Superior temporal gyrus (tissue), 1 donor: Measurements from ENCODE around the gene SATL1.
"Not testable (repeated sequence)": the region's sequence is repeated elsewhere in the genome, so short reads cannot be mapped to it uniquely, and the experiment has no call there.

Experiments
- DNase-seq: peaks from one replicate; pipeline ENCODE4 v3.0.0-alpha.2; 2016; ENCODE audit errors: extremely low spot score

The SATL1 gene

DNA sequence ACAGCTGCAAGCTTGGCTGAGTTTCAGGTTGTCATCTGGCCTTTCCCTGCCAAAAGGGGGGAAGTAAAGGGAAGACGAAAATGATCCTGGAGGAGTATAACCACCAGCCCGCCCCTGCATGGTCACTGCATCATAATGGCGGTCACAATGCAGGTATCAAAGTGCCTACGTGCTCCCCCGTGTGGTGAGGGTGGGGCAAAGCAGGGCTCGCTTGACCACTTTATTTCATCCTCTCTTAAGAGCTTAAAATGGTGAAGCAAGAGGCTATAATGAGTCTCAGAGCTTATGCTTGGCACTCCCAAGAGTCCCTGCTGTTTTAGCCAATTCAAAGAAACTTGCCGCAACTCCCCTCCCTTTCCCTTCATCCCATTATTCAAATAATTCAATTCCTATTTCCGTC, 134.3 kb downstream of the SATL1 start:
- DNase-seq: no peak

GRCh38 chrX:85108165-85108564, 135.4 kb downstream of the SATL1 start:
- no peak for DNase-seq

DNA sequence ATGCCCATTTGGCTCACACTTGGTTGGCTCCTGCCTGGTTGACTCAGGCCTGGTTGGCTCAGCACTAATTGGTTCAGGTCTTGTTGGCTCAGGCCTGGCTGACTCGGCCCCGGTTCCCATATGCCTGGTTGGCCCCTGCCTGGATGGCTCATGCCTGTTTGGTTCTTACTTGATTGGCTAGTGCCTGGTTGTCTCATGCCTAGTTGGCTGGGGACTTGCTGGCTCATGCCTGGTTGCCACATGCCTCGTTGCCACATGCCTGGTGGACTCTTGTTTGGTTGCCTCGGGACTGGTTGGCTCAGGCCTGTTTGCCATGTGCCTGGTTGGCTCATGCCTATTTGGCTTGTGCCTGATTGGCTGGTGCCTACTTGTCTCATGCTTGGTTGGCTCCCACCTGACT, 136.2 kb downstream of the SATL1 start:
- no peak for DNase-seq

DNA sequence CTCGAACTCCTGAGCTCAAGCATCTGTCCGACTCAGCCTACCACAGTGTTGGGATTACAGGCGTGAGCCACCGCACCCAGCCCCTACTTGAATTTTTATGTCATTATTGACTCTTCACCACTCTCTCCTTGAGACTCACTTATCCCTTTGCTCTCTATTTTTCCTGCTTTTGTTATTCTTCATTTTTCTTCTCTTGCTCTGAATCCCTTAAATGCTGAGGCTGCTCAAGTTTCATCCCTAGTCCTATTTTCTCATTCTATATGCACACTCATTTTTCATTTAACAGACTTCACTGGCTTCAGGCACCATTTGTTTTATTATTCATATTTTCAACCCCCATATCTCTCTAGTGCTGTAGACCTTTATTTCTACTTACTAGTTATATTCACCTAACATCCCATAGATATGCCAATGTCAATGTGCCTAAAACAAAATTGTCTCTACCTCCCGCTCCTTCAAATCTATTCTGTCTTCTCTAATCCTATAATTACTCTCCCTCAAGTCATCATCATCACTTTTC, 154.2 kb downstream of the SATL1 start:
- DNase-seq: no peak

GRCh38 chrX:85084770-85085393, 158.7 kb downstream of the SATL1 start:
- peak; percentile 40 for DNase-seq

DNA sequence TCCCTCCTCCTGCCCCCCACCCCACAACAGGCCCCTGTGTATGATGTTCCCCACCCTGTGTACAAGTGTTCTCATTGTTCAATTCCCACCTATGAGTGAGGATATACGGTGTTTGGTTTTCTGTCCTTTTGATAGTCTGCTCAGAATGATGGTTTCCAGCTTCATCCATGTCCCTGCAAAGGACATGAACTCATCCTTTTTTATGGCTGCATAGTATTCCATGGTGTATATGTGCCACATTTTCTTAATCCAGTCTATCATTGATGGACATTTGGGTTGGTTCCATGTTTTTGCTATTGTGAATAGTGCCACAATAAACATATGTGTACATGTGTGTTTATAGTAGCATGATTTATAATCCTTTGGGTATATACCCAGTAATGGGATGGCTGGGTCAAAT, 166.3 kb downstream of the SATL1 start:
- DNase-seq: not testable (repeated sequence)

- DNase-seq: no peak
Measured at GRCh38 chrX:85065512-85066198, 177.9 kb downstream of the SATL1 start.

DNA sequence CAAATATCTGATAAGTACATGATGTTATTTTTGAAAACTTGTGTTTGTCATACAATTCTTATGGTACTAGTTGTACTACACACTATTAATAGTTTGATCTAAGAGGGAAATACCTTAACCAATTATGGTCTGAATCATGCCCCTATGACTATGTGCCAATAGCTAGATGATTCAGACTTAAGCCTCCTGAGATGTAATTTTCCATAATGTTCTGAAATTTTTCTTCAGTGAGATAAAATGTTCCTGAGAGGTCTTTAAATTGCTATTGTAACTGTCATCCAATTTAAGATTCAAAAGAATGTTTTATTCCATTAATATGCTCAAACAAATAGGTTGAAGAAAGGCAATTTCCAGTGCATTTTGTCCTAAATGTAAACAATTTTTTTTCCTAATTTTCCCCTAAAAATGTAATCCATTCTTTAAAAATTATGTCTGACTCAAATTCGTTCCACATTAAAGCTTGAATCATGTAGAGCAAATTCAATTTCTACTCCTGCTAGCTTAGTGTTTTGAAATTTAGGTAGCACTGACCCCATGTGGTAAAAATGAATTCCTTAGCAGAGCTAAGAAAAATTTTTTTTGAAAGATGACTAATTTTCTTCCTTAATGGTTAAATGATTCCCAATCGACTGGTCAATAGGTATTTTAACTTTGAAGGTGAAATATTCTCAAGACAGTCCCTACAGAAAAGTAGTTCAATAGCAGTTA, 190.8 kb downstream of the SATL1 start:
- peak; percentile 26 for DNase-seq

DNA sequence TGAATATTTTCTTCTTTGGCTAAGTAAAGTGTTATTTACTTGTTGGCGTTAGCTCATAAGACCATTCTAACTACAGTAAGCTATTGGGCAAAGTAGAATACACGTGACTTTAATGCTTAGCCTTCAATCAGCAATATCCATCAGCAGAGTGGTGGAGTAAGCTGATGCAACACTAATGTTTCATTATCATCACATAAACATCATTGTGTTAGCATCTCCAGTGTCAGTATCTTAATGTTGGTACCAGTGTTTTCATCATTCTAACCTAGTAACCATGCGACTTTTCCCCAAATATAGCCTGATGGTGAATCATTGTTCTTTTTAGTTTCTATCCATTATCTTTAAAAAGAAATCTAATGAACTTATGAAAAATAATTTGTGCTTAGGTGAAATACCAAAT, 191.4 kb downstream of the SATL1 start:
- peak; percentile 6 for DNase-seq

DNA sequence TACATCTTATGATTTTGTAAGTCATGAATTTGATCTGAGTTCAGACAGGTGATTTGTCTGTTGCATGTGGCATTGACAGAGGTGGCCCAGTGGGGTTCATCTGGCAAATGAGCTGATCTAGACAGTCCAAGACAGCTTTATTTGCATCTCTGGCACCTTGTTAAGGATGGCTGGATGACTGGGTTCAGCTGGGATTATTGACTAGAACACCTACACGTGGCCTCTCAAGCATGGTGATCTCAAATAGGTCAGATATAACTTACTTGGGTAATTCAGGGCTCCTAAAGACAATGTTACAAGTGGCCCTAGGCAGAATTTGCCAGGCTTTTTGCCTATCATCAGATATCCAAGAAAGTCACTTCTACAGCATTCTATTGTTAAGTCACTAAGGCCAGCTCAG, 192.0 kb downstream of the SATL1 start:
- DNase-seq: peak; percentile 7
